ENCODE results near the gene U2AF1L4. TPM values are rescaled to one million over a fixed set of nuclear protein-coding genes. Genes with fewer than 3 reads are reported as not detected.

U2AF1L4 gene
- total RNA-seq, 1 donor from 2014 or later = 6.6 TPM

GRCh38 chr19:35757231-35757748 lies 12.1 kb upstream of the U2AF1L4 start:
- no peaks in the 10 kb centered on the region for H3K27me3 ChIP-seq
- H3K36me3 ChIP-seq = peaks cover 0 to 25% of the 10 kb centered on the region in 2 donors
- peaks cover 42% of the 10 kb centered on the region for H3K4me1 ChIP-seq
- TF ChIP-seq POLR2A (IDR thresholded peaks at IDR 0.05) (peak in 1 of 2 donors; percentile 22), POLR2AphosphoS5 (IDR thresholded peaks at IDR 0.05; ENCODE audit: insufficient read depth in 1 of 2, low read depth in 1 of 2) (peak; percentile 77 to 91), CTCF (IDR thresholded peaks at IDR 0.05) (no peak)
- intact Hi-C loops (cut with DNase I) = no loop called here
- no peaks in the 10 kb centered on the region for H3K9me3 ChIP-seq
- peak in 1 of 2 donors; percentile 99 for DNase-seq (ENCODE audit: extremely low spot score in 2 of 2)
- peak overlapping the region; percentile 97 for H3K27ac ChIP-seq
- peak overlapping the region; percentile 61 to 88 for H3K4me3 ChIP-seq

- peaks cover 42% of the 10 kb centered on the region for H3K4me1 ChIP-seq
- TF ChIP-seq POLR2A (IDR thresholded peaks at IDR 0.05) = peak in 1 of 2 donors; percentile 50
- TF ChIP-seq POLR2AphosphoS5 (IDR thresholded peaks at IDR 0.05; ENCODE audit: insufficient read depth in 1 of 2, low read depth in 1 of 2) = peak in 1 of 2 donors; percentile 92
- TF ChIP-seq CTCF (IDR thresholded peaks at IDR 0.05) = no peak
- DNase-seq (ENCODE audit: extremely low spot score in 2 of 2) = peak in 1 of 2 donors; percentile 92
Measured at GRCh38 chr19:35756377-35757230, 11.4 kb upstream of the U2AF1L4 start, which contains the start of gene HSPB6. Gene HSPB6 (minus strand): TSS chr19:35757029. CDS start chr19:35757008, 21 bp downstream.

GRCh38 chr19:35755550-35756376 lies 10.5 kb upstream of the U2AF1L4 start:
- H3K36me3 ChIP-seq = peaks cover 0 to 27% of the 10 kb centered on the region in 2 donors
- peak overlapping the region; percentile 97 for H3K27ac ChIP-seq
- H3K9me3 ChIP-seq = no peaks in the 10 kb centered on the region
- DNase-seq (ENCODE audit: extremely low spot score in 2 of 2) = peak in 1 of 2 donors; percentile 95
- no peaks in the 10 kb centered on the region for H3K27me3 ChIP-seq
- peak overlapping the region; percentile 61 to 88 for H3K4me3 ChIP-seq
- TF ChIP-seq POLR2A (IDR thresholded peaks at IDR 0.05) (no peak), CTCF (IDR thresholded peaks at IDR 0.05) (no peak), POLR2AphosphoS5 (IDR thresholded peaks at IDR 0.05; ENCODE audit: insufficient read depth in 1 of 2, low read depth in 1 of 2) (peak in 1 of 2 donors; percentile 83)
- intact Hi-C loops (cut with DNase I) = no loop called here
- H3K4me1 ChIP-seq = peaks cover 42% of the 10 kb centered on the region

More at GRCh38 chr19:35756377-35757230, 11.4 kb upstream of the U2AF1L4 start, which contains the start of gene HSPB6:
- Histone ChIP-seq H3K27me3 (no peaks in the 10 kb centered on the region), H3K27ac (peak within 1 kb of the TSS; percentile 97), H3K9me3 (no peaks in the 10 kb centered on the region), H3K36me3 (peaks cover 0 to 29% of the 10 kb centered on the region in 2 donors), H3K4me3 (peak within 1 kb of the TSS; percentile 61 to 88)
- intact Hi-C loops (cut with DNase I) = no loop called here

GRCh38 chr19:35755131-35755549 lies 9.9 kb upstream of the U2AF1L4 start:
- Histone ChIP-seq H3K4me1 (peaks cover 45% of the 10 kb centered on the region), H3K27ac (peak overlapping the region; percentile 97), H3K36me3 (peaks cover 0 to 26% of the 10 kb centered on the region in 2 donors), H3K4me3 (peak overlapping the region; percentile 61 to 88), H3K27me3 (no peaks in the 10 kb centered on the region), H3K9me3 (no peaks in the 10 kb centered on the region)
- DNase-seq (ENCODE audit: extremely low spot score in 2 of 2) = peak in 1 of 2 donors; percentile 95
- TF ChIP-seq POLR2AphosphoS5 (IDR thresholded peaks at IDR 0.05; ENCODE audit: insufficient read depth in 1 of 2, low read depth in 1 of 2) (peak in 1 of 2 donors; percentile 73), CTCF (IDR thresholded peaks at IDR 0.05) (no peak), POLR2A (IDR thresholded peaks at IDR 0.05) (no peak)
- intact Hi-C loops (cut with DNase I) = no loop called here
